ENCODE results near the gene HOOK1. TPM values are rescaled to one million over a fixed set of nuclear protein-coding genes. Genes with fewer than 3 reads are reported as not detected.
"Not testable (repeated sequence)": the region's sequence is repeated elsewhere in the genome, so short reads cannot be mapped to it uniquely, and the experiment has no call there.

The HOOK1 gene
- total RNA-seq, 1 donor from 2014 or later, result 0.23 TPM

GRCh38 chr1:59880735-59881134 is 66.0 kb downstream of the HOOK1 start:
- no peak for DNase-seq (ENCODE audit: extremely low read depth, low read depth, low spot score)

- DNase-seq (ENCODE audit: extremely low read depth, low read depth, low spot score), result no peak
These were observed 70.5 kb downstream of the HOOK1 start for GRCh38 chr1:59885160-59885832.

GRCh38 chr1:59892841-59893811 is 78.4 kb downstream of the HOOK1 start:
- DNase-seq (ENCODE audit: extremely low read depth, low read depth, low spot score), result no peak

GRCh38 chr1:59897165-59897564 is 82.4 kb downstream of the HOOK1 start:
- DNase-seq (ENCODE audit: extremely low read depth, low read depth, low spot score), result no peak

- DNase-seq (ENCODE audit: extremely low read depth, low read depth, low spot score), result no peak
These were observed 84.2 kb downstream of the HOOK1 start for GRCh38 chr1:59898927-59899326.

GRCh38 chr1:59900640-59901039 is 85.9 kb downstream of the HOOK1 start:
- DNase-seq (ENCODE audit: extremely low read depth, low read depth, low spot score), result no peak

- no peak for DNase-seq (ENCODE audit: extremely low read depth, low read depth, low spot score)
These were observed 87.1 kb downstream of the HOOK1 start for GRCh38 chr1:59901770-59902388.

- no peak for DNase-seq (ENCODE audit: extremely low read depth, low read depth, low spot score)
These were observed 88.5 kb downstream of the HOOK1 start for GRCh38 chr1:59903141-59903754.

GRCh38 chr1:59906931-59907330 is 92.2 kb downstream of the HOOK1 start:
- DNase-seq (ENCODE audit: extremely low read depth, low read depth, low spot score), result no peak

GRCh38 chr1:59908084-59908483 is 93.3 kb downstream of the HOOK1 start:
- DNase-seq (ENCODE audit: extremely low read depth, low read depth, low spot score), result no peak

GRCh38 chr1:59908682-59909081 is 93.9 kb downstream of the HOOK1 start:
- no peak for DNase-seq (ENCODE audit: extremely low read depth, low read depth, low spot score)

- DNase-seq (ENCODE audit: extremely low read depth, low read depth, low spot score), result not testable (repeated sequence)
These were observed 100.1 kb downstream of the HOOK1 start for GRCh38 chr1:59914791-59915286.

GRCh38 chr1:59915516-59915915 is 100.8 kb downstream of the HOOK1 start:
- DNase-seq (ENCODE audit: extremely low read depth, low read depth, low spot score), result no peak

GRCh38 chr1:59917026-59917784 is 102.5 kb downstream of the HOOK1 start:
- DNase-seq (ENCODE audit: extremely low read depth, low read depth, low spot score), result no peak

- DNase-seq (ENCODE audit: extremely low read depth, low read depth, low spot score), result no peak
These were observed 103.0 kb downstream of the HOOK1 start for GRCh38 chr1:59917785-59918180.

- no peak for DNase-seq (ENCODE audit: extremely low read depth, low read depth, low spot score)
These were observed 105.0 kb downstream of the HOOK1 start for GRCh38 chr1:59919746-59920145.

- not testable (repeated sequence) for DNase-seq (ENCODE audit: extremely low read depth, low read depth, low spot score)
These were observed 106.6 kb downstream of the HOOK1 start for GRCh38 chr1:59921258-59921899.

GRCh38 chr1:59924653-59925052 is 109.9 kb downstream of the HOOK1 start:
- no peak for DNase-seq (ENCODE audit: extremely low read depth, low read depth, low spot score)

Measured in glomerular endothelial cell (primary cell).